Measurements from ENCODE around the gene PIK3C2G.

DNA sequence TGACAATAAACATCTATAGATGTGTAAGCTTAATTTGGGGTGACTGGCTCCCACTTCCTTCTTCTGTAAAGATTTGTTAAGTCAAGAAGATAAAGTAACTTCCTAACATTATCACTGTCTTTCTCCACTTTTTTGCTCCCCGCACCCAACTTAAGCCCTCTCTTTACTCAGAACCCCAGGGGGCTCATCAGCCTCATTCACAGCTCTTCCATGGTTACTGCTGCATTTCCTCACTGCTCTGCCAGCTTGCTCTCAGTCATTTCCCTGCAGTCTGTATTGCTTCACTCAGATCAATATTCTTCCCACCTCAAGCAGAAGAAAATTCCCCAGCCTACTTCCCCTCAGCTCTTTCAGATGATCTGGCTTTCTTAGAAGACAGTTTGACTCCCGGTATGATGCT lies 102.0 kb downstream of the PIK3C2G start:
- TF ChIP-seq, protein P1, sequence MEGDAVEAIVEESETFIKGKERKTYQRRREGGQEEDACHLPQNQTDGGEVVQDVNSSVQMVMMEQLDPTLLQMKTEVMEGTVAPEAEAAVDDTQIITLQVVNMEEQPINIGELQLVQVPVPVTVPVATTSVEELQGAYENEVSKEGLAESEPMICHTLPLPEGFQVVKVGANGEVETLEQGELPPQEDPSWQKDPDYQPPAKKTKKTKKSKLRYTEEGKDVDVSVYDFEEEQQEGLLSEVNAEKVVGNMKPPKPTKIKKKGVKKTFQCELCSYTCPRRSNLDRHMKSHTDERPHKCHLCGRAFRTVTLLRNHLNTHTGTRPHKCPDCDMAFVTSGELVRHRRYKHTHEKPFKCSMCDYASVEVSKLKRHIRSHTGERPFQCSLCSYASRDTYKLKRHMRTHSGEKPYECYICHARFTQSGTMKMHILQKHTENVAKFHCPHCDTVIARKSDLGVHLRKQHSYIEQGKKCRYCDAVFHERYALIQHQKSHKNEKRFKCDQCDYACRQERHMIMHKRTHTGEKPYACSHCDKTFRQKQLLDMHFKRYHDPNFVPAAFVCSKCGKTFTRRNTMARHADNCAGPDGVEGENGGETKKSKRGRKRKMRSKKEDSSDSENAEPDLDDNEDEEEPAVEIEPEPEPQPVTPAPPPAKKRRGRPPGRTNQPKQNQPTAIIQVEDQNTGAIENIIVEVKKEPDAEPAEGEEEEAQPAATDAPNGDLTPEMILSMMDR (IDR thresholded peaks at IDR 0.05), result no peak
- no peak for TF ChIP-seq POLR2A (IDR thresholded peaks at IDR 0.05)
